Stimulated activated CD4-positive, alpha-beta T cell treated with anti-CD3 and anti-CD28 coated beads, Interleukin-12 subunit alpha, Interleukin-12 subunit beta, amount 100 ng/mL, for 24 hours (primary cell): Measurements from ENCODE around the gene EXOC4.

Experiments used
- DNase-seq, 2 experiments: peaks; one replicate each; pipeline ENCODE4 v3.0.0-alpha.2; 2020; ENCODE audit warnings: low read depth in 2 of 2

Gene EXOC4

GRCh38 chr7:134031835-134032617 is 779.1 kb downstream of the EXOC4 start:
- no peak for DNase-seq

GRCh38 chr7:134034652-134035051 is 781.8 kb downstream of the EXOC4 start:
- no peak for DNase-seq

GRCh38 chr7:134037991-134038390 is 785.1 kb downstream of the EXOC4 start:
- no peak for DNase-seq

- no peak for DNase-seq
Measured at GRCh38 chr7:134040988-134041387, 788.1 kb downstream of the EXOC4 start.

- no peak for DNase-seq
Measured at GRCh38 chr7:134041477-134041876, 788.6 kb downstream of the EXOC4 start.

DNA sequence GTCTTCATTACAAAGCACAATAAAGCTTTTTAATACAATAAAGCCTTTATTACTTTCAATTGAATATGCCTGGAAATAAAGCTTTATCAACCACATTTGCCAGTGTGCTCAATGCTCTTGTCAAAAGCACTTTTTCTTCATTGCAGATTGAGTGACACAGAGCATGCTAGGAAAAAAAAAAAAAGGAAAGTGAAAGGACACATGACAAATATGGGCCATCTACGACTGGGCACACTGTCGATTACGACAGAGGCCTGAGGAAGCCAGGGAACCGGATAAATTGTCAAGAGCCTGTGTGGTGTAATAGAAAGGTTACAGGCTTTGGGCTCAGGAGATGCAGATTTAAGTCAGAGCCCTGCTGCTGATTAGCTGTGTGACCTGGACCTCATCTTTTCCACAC is 789.4 kb downstream of the EXOC4 start:
- DNase-seq: no peak

DNA sequence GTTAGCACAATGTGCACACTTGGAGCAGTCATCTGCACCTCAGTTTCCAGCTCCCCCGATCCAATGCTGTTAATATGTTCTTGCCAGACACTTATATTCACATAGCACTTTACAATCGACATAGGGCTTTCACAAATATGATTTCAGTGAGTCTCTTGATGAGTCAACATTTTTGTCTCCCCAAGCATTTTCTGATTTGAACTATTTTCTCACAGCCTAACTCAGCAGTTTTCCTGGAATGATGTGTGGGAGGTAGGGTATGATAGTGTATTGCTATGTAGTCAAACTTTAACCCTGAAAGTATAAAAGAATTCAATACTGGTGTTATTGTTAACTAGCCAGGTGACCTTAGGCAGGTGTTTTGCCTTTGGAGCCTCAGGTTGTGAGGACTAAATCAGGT is 791.8 kb downstream of the EXOC4 start:
- DNase-seq: no peak

- DNase-seq: no peak
Measured at GRCh38 chr7:134045716-134046115, 792.8 kb downstream of the EXOC4 start.

DNA sequence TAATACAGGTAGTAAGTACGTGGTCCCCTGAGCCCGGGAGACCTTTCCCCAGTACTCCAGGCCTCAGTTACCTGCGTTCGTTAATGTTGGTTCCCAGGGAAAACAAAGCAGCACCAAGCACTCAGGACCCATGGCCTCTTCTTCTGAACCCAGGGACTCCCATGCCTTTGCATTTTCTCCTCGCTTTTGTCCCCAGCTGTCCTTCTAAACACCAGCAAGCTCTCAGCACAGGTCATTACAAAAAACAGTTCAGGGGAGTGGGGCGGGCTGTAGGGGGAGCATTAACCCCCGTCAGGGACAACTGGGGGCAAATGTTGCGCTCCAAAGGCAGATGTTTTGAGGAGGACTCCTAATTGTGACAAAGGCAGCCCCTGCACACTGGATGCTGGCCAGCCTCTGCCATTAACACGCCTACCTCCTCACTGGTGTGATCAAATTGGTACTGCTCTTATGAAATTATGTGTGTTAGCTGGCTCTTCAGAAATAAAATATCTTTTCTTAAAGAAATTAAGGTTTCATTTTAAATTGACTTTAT is 793.8 kb downstream of the EXOC4 start:
- DNase-seq: no peak

DNA sequence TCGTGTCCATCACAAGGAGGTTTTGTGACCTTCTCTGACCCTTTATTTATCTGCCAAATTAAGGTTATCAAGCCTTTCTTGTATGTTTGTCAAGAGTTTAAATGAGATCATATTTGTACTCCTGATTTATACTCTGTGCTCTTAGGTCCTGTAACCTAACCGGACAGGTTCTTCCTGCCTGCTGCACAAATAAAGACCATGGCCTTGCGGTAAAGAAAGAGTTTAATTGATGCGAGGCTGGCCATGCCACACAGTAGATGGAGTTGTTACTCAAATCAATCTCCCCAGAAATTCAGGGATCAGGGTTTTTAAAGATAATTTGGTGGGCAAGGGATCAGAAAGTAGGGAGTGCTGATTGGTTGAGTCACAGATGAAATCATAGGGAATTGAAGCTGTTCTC is 794.8 kb downstream of the EXOC4 start:
- no peak for DNase-seq

DNA sequence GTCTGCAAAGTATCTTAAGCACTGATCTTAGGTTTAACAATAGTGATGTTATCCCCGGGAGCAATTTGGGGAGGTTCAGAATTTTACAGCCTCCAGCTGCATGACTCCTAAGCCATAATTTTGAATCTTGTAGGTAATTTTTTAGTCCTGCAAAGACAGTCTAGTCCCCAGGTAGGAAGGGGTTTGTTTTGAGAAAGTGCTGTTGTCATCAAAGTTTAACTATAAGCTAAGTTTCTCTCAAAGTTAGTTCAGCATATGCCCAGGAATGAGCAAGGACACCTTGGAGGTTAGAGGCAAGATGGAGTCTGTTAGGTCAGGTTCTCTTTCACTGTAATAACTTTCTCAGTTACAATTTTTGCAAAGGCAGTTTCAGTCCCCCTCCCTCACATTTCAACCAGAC is 795.3 kb downstream of the EXOC4 start:
- DNase-seq: no peak

GRCh38 chr7:134051020-134051419 is 798.1 kb downstream of the EXOC4 start:
- no peak for DNase-seq

GRCh38 chr7:134056816-134057215 is 803.9 kb downstream of the EXOC4 start:
- no peak for DNase-seq

GRCh38 chr7:134058521-134058920 is 805.6 kb downstream of the EXOC4 start:
- no peak for DNase-seq

DNA sequence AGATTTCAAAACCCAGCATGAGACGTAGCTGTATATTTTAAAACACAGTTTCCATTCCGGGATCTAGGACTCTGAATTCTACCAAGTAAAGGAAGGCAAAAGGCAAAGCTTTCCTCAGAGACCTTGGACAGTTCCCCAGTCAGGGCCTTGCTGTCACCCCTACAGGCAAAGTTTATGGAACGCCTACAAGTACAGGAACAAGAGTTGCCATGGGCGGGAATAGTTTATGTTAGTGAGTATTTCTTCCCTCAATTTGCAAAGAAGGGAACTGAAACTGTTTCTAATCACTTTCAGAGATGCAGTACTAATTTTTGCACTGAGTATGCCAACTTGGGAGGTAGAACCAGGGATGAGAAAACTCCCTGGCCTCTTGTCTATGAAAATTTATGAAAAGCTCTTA is 806.1 kb downstream of the EXOC4 start:
- DNase-seq: no peak

DNA sequence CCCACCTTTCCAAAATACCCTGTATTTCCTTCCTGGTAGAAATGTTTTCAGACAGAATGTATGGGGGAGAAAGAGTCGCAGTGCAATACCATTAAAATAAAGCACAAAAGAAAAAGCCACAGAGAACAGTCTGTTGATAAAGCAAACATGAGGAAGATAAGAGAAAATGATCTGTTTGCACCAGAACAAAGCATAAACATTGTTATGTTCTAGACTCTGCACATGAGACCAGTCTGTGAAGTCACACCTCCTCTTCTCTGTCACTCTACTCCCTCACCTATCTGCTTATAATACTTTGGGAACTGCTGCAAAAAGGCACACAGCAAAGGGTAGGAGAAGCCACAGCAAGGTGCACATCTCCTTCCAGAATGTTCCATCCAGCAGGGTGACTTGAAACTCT is 807.0 kb downstream of the EXOC4 start:
- no peak for DNase-seq

DNA sequence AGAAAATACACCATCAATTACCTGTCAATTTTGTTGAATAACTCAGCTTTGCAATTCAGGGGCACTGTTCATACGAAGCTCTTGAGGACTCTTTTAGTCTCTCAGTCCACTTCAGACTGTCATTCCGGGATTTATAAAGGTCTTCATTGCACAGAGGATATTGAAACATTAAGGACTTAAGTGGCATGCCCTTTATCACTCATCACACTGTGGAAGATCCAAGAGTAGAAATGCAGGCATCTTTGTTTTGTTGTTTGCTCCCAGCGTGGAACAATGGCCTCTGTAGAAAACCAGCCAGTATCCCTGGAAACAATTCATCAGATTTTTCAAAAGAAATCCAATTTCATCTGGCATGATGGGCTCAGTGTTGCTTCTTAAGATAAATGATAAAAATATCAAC is 808.0 kb downstream of the EXOC4 start:
- no peak for DNase-seq

GRCh38 chr7:134062460-134062859 is 809.6 kb downstream of the EXOC4 start:
- DNase-seq: no peak

DNA sequence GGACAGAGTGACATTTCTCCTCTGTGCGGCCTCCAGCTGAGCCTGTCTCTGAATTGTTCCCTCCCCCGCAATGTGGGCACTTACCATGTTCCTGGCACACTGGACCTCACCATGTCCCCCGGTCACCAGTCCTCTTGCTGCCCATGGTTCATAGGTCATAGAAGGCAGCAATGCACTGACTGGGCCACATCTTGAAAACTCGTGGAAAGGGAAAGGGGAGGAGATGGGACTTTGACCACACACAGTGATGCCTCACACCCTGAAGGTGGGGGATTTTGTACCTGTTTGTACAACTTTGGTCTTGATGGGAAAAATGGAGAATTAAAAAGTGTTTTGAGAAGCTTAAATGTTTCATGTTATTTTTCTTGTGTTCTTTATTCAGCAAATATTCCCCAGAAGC is 812.5 kb downstream of the EXOC4 start:
- DNase-seq: no peak

- no peak for DNase-seq
Measured at GRCh38 chr7:134067164-134067563, 814.3 kb downstream of the EXOC4 start.

GRCh38 chr7:134068670-134069069 is 815.8 kb downstream of the EXOC4 start:
- DNase-seq: no peak

DNA sequence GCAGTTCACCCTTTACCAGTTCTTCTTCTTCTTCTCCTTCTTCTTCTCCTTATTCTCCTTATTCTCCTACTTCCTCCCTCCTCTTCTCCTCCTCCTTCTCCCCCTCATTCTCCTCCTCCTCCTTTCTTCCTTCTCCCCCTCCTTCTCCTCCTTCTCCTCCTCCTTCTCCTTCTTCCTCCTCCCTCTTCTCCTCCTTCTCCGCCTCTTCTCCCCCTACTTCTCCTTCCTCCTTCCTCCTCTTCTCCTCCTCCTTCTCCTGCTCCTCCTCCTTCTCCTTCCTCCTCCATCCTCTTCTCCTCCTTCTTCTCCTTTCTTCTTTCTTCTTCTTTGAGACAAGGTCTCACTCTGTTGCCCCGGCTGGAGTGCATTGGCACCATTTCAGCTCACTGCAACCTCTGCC is 816.3 kb downstream of the EXOC4 start:
- no peak for DNase-seq

DNA sequence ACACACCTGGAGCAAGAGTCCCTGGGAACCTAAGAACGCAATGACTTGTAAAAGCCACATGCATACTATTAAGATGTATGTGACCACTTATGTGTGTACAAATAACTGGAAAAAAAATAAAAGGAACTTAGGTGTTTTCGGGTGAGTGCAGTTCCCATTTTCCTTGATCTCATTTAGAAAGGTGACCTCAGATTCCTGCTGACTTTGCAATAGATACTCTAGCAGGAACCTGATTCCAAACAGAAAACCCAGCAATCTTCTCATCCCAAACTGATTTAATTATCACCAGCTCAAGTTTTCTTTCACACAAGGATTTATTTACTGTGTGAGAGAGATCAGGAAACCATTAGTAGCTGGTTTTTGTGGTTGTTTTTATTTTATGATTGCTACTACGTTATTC is 817.8 kb downstream of the EXOC4 start:
- no peak for DNase-seq
